Measurements from ENCODE around the gene PIP5K1B.

PIP5K1B gene

DNA sequence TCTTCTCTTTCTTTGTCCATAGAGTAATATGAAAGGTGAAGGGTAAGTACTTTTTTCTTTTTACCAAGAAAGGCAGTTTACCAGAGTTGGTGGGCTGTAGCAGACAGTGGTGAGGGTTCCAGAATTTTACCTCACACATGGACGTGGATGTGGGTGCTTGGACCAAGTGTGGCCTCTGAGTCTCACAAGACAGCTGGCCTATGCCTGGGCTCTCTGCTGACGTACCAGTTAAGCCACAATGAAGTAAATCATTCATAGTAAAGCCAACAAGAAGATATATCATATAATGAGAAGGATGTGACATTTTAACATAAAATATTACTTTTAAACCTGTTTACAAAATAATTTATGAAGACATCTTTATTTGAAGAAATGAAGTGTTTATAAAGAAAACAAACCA is 202.9 kb downstream of the PIP5K1B start:
- no peak for DNase-seq (ENCODE audit: low read depth, low spot score)
- no peak overlapping the region for H3K4me3 ChIP-seq (ENCODE audit: low read depth, low read length)
- in situ Hi-C loops (cut with HindIII; ENCODE audit: low sequenced_read_pairs), result no loop called here
- TF ChIP-seq CTCF (IDR thresholded peaks at IDR 0.05; ENCODE audit: low read depth, low read length), result no peak

- in situ Hi-C loops (cut with HindIII; ENCODE audit: low sequenced_read_pairs), result no loop called here
- DNase-seq (ENCODE audit: low read depth, low spot score), result no peak
- TF ChIP-seq CTCF (IDR thresholded peaks at IDR 0.05; ENCODE audit: low read depth, low read length), result no peak
- no peak overlapping the region for H3K4me3 ChIP-seq (ENCODE audit: low read depth, low read length)
Measured at GRCh38 chr9:68912561-68912960, 207.5 kb downstream of the PIP5K1B start.

DNA sequence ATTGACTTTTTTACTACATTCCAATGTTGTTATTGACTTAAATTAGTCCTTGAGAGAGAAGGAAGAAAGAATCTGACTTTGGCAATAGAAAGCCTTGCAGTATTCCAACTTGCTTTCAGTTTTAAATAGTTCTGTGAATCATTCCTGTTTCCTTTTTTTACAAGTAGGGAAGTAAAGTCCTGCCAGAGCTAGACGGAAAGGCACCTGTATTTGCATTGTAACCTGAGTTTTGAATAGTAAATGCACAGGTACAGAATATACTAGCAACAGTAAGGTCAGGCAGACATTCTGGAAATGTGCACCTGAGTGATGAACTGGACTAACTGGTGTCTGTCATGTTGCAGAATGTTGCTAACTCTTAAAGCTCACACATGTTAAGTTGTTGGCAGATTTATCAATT is 208.0 kb downstream of the PIP5K1B start:
- in situ Hi-C loops (cut with HindIII; ENCODE audit: low sequenced_read_pairs), result no loop called here
- no peak overlapping the region for H3K4me3 ChIP-seq (ENCODE audit: low read depth, low read length)
- no peak for DNase-seq (ENCODE audit: low read depth, low spot score)
- TF ChIP-seq CTCF (IDR thresholded peaks at IDR 0.05; ENCODE audit: low read depth, low read length), result no peak

DNA sequence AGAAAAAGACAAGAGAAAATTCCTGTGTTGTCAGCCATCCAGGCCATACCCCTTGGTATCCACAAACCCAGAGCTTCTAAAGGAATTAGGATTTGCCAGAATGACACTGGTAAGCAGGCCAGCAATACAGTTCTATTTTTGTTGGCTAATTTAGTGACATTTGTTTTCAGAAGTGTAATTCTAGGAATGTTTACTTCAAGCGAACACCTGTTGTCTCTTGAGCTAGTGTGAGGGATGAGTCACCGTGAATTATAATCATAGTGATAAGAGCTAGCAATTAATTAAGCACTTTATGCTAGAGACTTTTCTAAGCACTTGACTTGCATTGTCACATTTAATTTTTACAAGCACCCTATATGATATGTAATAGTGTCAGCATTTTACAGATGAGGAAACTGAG is 209.7 kb downstream of the PIP5K1B start:
- TF ChIP-seq CTCF (IDR thresholded peaks at IDR 0.05; ENCODE audit: low read depth, low read length), result no peak
- in situ Hi-C loops (cut with HindIII; ENCODE audit: low sequenced_read_pairs), result no loop called here
- no peak overlapping the region for H3K4me3 ChIP-seq (ENCODE audit: low read depth, low read length)
- DNase-seq (ENCODE audit: low read depth, low spot score), result no peak

DNA sequence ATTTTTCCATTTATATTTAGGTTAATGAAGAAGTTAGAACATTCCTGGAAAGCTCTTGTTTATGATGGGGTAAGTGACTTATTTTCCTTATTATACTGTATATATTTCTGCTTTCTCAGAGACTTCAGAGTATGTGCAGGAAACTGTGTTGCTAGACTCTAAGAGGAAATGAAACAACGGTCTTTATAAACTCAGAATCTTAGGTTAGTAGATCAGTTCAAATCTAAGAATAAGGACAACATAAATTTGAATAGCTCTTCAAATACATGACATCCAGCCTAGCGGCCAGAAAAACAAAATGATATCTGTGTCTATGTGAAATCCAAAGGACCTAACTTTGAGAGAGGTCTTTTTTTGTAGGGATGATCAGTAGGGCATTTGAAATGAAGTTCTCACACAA is 214.6 kb downstream of the PIP5K1B start:
- in situ Hi-C loops (cut with HindIII; ENCODE audit: low sequenced_read_pairs), result no loop called here
- TF ChIP-seq CTCF (IDR thresholded peaks at IDR 0.05; ENCODE audit: low read depth, low read length), result no peak
- DNase-seq (ENCODE audit: low read depth, low spot score), result no peak
- no peak overlapping the region for H3K4me3 ChIP-seq (ENCODE audit: low read depth, low read length)

DNA sequence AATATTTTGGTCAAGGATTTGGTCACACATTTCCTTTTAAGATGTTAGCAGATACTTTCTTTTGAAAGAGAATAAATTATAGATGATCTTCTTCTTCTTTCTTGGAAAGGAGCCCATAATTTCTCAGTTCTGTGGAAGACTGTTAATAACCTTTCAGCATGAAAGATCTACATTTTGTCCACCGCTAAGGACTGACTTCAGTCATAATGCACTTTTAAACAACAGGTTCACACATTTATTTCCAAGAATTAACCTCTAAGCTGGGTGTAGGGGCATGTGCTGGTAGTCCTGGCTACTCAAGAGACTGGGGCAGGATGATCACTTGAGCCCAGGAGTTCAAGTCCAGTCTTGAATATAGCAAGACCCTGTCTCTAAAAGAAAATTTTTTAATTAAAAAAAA is 215.9 kb downstream of the PIP5K1B start:
- H3K4me3 ChIP-seq (ENCODE audit: low read depth, low read length), result no peak overlapping the region
- in situ Hi-C loops (cut with HindIII; ENCODE audit: low sequenced_read_pairs), result no loop called here
- DNase-seq (ENCODE audit: low read depth, low spot score), result no peak
- no peak for TF ChIP-seq CTCF (IDR thresholded peaks at IDR 0.05; ENCODE audit: low read depth, low read length)

DNA sequence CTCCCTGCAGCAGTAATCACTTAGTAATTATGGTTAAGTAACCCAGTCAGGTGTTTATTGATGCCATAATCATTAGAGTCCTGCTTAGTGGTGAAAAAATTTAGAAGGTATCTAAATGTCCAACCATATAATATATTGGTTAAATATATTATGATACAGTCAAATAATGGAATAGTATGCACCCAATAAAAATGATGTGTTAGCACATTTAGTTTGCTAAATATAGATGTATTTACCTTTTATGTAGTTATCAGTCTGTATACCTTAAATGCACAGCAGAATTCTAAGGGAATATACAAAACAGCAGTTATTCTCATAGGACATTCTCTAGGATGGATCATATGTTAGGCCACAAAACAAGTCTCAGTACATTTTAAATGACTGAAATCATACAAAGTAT is 218.4 kb downstream of the PIP5K1B start:
- no peak for TF ChIP-seq CTCF (IDR thresholded peaks at IDR 0.05; ENCODE audit: low read depth, low read length)
- in situ Hi-C loops (cut with HindIII; ENCODE audit: low sequenced_read_pairs), result no loop called here
- H3K4me3 ChIP-seq (ENCODE audit: low read depth, low read length), result no peak overlapping the region
- DNase-seq (ENCODE audit: low read depth, low spot score), result no peak

All from astrocyte of the spinal cord (primary cell).